NCI-H146 (cell line): ENCODE results near the gene CITED2.

Source experiments
- DNase-seq: peaks from one replicate; lab custom pipeline; 2025; lab: John Stamatoyannopoulos, UW

CITED2 gene

GRCh38 chr6:139330306-139330705, 44.1 kb downstream of the CITED2 start:
- no peak for DNase-seq

GRCh38 chr6:139329224-139329623, 45.2 kb downstream of the CITED2 start:
- no peak for DNase-seq

- no peak for DNase-seq
These were observed 47.4 kb downstream of the CITED2 start for GRCh38 chr6:139327038-139327437.

- peak; percentile 27 for DNase-seq
These were observed 48.8 kb downstream of the CITED2 start for GRCh38 chr6:139325686-139326085.

- DNase-seq, result no peak
These were observed 49.3 kb downstream of the CITED2 start for GRCh38 chr6:139325125-139325524.

- no peak for DNase-seq
These were observed 50.2 kb downstream of the CITED2 start for GRCh38 chr6:139324301-139324555.

GRCh38 chr6:139323511-139324300, 50.7 kb downstream of the CITED2 start:
- DNase-seq, result peak; percentile 90
